ENCODE data around the gene PAIP1.
A peak's percentile ranks its signal among the peaks of the same experiment; 100 is the strongest.

PAIP1 gene

GRCh38 chr5:43498581-43498980 is 58.3 kb downstream of the PAIP1 start:
- H3K36me3 ChIP-seq (ENCODE audit: control insufficient read depth, insufficient read depth, low read length): no peaks in the 10 kb centered on the region
- no peaks in the 10 kb centered on the region for H3K27me3 ChIP-seq (ENCODE audit: control insufficient read depth, insufficient read depth, low read length)
- H3K4me1 ChIP-seq (ENCODE audit: control insufficient read depth, insufficient read depth, low read length): no peaks in the 10 kb centered on the region
- no peak overlapping the region for H3K9ac ChIP-seq (ENCODE audit: low read length)
- H3K9me3 ChIP-seq (ENCODE audit: control insufficient read depth, low read length): no peaks in the 10 kb centered on the region
- no peak overlapping the region for H3K4me3 ChIP-seq (ENCODE audit: low read length)

- Histone ChIP-seq H3K27me3 (ENCODE audit: control insufficient read depth, insufficient read depth, low read length) (no peaks in the 10 kb centered on the region), H3K9me3 (ENCODE audit: control insufficient read depth, low read length) (no peaks in the 10 kb centered on the region), H3K4me1 (ENCODE audit: control insufficient read depth, insufficient read depth, low read length) (no peaks in the 10 kb centered on the region), H3K36me3 (ENCODE audit: control insufficient read depth, insufficient read depth, low read length) (no peaks in the 10 kb centered on the region), H3K4me3 (ENCODE audit: low read length) (no peak overlapping the region), H3K9ac (ENCODE audit: low read length) (peak overlapping the region; percentile 68)
Observed at GRCh38 chr5:43497311-43498104, 59.4 kb downstream of the PAIP1 start.

DNA sequence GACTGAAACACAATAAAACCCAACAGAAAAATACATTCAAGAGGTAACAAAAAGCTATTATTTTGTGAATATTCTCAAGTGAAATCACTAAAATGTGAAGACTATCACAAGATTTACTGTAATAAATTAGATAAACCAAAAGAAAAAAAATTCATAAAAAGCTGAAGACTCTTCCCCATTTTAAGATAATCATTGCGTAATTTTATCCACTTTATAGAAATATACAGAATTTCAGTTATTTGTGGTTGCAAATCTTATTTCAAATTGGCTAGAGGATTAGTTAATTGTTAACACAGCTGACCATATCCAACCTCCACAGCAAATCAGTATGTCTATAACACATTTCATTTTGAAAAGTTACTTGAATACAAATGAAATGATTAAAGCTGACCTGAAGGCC is 65.6 kb downstream of the PAIP1 start:
- no peaks in the 10 kb centered on the region for H3K36me3 ChIP-seq (ENCODE audit: control insufficient read depth, insufficient read depth, low read length)
- no peaks in the 10 kb centered on the region for H3K27me3 ChIP-seq (ENCODE audit: control insufficient read depth, insufficient read depth, low read length)
- H3K9me3 ChIP-seq (ENCODE audit: control insufficient read depth, low read length): no peaks in the 10 kb centered on the region
- no peak overlapping the region for H3K9ac ChIP-seq (ENCODE audit: low read length)
- H3K4me1 ChIP-seq (ENCODE audit: control insufficient read depth, insufficient read depth, low read length): no peaks in the 10 kb centered on the region
- no peak overlapping the region for H3K4me3 ChIP-seq (ENCODE audit: low read length)

GRCh38 chr5:43486353-43486752 is 70.5 kb downstream of the PAIP1 start:
- H3K9ac ChIP-seq (ENCODE audit: low read length): no peak overlapping the region
- no peak overlapping the region for H3K4me3 ChIP-seq (ENCODE audit: low read length)
- H3K9me3 ChIP-seq (ENCODE audit: control insufficient read depth, low read length): no peaks in the 10 kb centered on the region
- H3K27me3 ChIP-seq (ENCODE audit: control insufficient read depth, insufficient read depth, low read length): no peaks in the 10 kb centered on the region
- H3K36me3 ChIP-seq (ENCODE audit: control insufficient read depth, insufficient read depth, low read length): no peaks in the 10 kb centered on the region
- peaks cover 13% of the 10 kb centered on the region for H3K4me1 ChIP-seq (ENCODE audit: control insufficient read depth, insufficient read depth, low read length)

GRCh38 chr5:43485406-43485805 is 71.5 kb downstream of the PAIP1 start:
- Histone ChIP-seq H3K9ac (ENCODE audit: low read length) (no peak overlapping the region), H3K9me3 (ENCODE audit: control insufficient read depth, low read length) (no peaks in the 10 kb centered on the region)

GRCh38 chr5:43484106-43484849 is 72.6 kb downstream of the PAIP1 start:
- peaks cover 13% of the 10 kb centered on the region for H3K4me1 ChIP-seq (ENCODE audit: control insufficient read depth, insufficient read depth, low read length)
- H3K9me3 ChIP-seq (ENCODE audit: control insufficient read depth, low read length): no peaks in the 10 kb centered on the region
- H3K36me3 ChIP-seq (ENCODE audit: control insufficient read depth, insufficient read depth, low read length): no peaks in the 10 kb centered on the region
- peak overlapping the region; percentile 78 for H3K4me3 ChIP-seq (ENCODE audit: low read length)
- H3K9ac ChIP-seq (ENCODE audit: low read length): peak overlapping the region; percentile 93
- no peaks in the 10 kb centered on the region for H3K27me3 ChIP-seq (ENCODE audit: control insufficient read depth, insufficient read depth, low read length)

More at GRCh38 chr5:43485406-43485805, 71.5 kb downstream of the PAIP1 start:
- Histone ChIP-seq H3K27me3 (ENCODE audit: control insufficient read depth, insufficient read depth, low read length) (no peaks in the 10 kb centered on the region), H3K4me1 (ENCODE audit: control insufficient read depth, insufficient read depth, low read length) (peaks cover 13% of the 10 kb centered on the region), H3K4me3 (ENCODE audit: low read length) (no peak overlapping the region), H3K36me3 (ENCODE audit: control insufficient read depth, insufficient read depth, low read length) (no peaks in the 10 kb centered on the region)

GRCh38 chr5:43483298-43484105 is 73.4 kb downstream of the PAIP1 start, which contains the start of gene TMEM267:
Gene TMEM267, minus strand, starts transcription at chr5:43483865. Its CDS starts 29,896 bp downstream, at chr5:43453969.
- Histone ChIP-seq H3K9ac (ENCODE audit: low read length) (peak within 1 kb of the TSS; percentile 93), H3K4me1 (ENCODE audit: control insufficient read depth, insufficient read depth, low read length) (peaks cover 13% of the 10 kb centered on the region), H3K4me3 (ENCODE audit: low read length) (peak within 1 kb of the TSS; percentile 78), H3K36me3 (ENCODE audit: control insufficient read depth, insufficient read depth, low read length) (no peaks in the 10 kb centered on the region), H3K27me3 (ENCODE audit: control insufficient read depth, insufficient read depth, low read length) (no peaks in the 10 kb centered on the region), H3K9me3 (ENCODE audit: control insufficient read depth, low read length) (no peaks in the 10 kb centered on the region)

DNA sequence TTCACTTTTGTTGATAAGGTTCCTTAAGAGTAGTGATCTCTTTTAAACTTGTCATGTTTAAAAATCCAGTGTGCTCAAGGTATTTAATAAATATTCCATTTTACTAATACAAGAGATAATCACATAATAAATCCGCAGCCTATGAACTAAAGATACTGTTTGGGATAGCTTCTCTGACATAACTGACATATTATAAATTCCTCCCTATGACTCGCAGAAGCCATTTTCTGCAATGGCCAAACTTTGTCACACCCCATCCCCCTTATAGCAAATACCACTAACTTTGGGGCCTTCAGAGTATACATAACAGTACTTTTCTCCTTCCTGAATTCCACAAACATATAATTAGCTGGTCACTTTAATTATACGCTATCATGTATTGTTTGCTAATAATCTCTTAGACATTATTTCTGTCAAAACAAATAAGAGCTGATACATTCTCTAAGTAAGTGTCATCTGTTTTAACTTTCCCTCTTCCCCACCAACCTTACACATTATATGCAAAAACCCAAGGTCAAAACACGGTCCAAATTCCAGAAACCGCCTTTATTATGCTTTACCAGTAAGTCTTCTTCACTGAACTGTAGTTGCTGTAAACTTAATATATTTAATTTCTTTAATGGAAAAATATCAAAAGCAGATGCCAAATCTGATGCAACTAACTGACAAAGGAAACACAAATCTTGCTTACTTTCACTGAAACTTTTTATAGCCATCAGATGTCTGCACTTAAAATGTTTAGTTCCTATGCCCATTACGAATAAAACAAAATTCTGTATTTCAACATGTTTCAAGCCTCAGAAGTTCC is 74.2 kb downstream of the PAIP1 start:
- H3K27me3 ChIP-seq (ENCODE audit: control insufficient read depth, insufficient read depth, low read length): no peaks in the 10 kb centered on the region
- H3K4me3 ChIP-seq (ENCODE audit: low read length): peak overlapping the region; percentile 78
- no peaks in the 10 kb centered on the region for H3K9me3 ChIP-seq (ENCODE audit: control insufficient read depth, low read length)
- H3K9ac ChIP-seq (ENCODE audit: low read length): peak overlapping the region; percentile 93
- H3K4me1 ChIP-seq (ENCODE audit: control insufficient read depth, insufficient read depth, low read length): peaks cover 13% of the 10 kb centered on the region
- H3K36me3 ChIP-seq (ENCODE audit: control insufficient read depth, insufficient read depth, low read length): no peaks in the 10 kb centered on the region

Measured in mucosa of stomach (tissue), 1 donor.